Neural progenitor cell (in vitro differentiated cells): ENCODE measurements around the gene HOMER2.

Source experiments
- EZH2 ChIP-seq: fragments of 200-600 bp; sonication (generic); IDR thresholded peaks from 2 replicates; pipeline ENCODE4 v1.6.1; 2017; ENCODE audit warnings: antibody characterized with exemption, mild to moderate bottlenecking, moderate library complexity
- TF ChIP-seq, protein P1 (sequence below): fragments of 200-600 bp; sonication (generic); IDR thresholded peaks from 2 replicates; pipeline ENCODE4 v1.5.1; 2017; ENCODE audit warnings: antibody characterized with exemption, mild to moderate bottlenecking

DNA sequence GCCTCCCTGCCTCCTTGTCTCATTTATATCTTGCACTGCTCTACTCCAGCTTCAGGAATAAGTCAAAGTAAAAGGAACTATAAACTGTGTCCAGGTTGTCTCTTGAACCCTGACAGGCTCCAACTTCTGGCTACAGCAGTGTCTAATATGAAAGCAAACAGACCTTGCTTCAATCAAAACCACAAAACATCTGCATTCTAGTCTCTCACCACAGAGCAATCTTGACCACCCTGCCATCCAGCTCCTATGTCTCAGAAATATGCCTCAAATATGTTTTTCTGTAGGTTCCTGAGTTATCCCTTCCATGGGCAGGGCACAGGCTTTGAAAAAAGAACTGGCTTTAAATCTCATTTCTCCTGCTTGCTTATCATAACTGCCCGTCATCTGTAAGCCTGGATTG is 20.5 kb upstream of the HOMER2 start:
- TF ChIP-seq EZH2, result no peak
- TF ChIP-seq, protein P1, sequence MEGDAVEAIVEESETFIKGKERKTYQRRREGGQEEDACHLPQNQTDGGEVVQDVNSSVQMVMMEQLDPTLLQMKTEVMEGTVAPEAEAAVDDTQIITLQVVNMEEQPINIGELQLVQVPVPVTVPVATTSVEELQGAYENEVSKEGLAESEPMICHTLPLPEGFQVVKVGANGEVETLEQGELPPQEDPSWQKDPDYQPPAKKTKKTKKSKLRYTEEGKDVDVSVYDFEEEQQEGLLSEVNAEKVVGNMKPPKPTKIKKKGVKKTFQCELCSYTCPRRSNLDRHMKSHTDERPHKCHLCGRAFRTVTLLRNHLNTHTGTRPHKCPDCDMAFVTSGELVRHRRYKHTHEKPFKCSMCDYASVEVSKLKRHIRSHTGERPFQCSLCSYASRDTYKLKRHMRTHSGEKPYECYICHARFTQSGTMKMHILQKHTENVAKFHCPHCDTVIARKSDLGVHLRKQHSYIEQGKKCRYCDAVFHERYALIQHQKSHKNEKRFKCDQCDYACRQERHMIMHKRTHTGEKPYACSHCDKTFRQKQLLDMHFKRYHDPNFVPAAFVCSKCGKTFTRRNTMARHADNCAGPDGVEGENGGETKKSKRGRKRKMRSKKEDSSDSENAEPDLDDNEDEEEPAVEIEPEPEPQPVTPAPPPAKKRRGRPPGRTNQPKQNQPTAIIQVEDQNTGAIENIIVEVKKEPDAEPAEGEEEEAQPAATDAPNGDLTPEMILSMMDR, result no peak
